HepG2 (cell line): Measurements from ENCODE around the gene MYL4. TPM values are rescaled to one million over a fixed set of nuclear protein-coding genes. Genes with fewer than 3 reads are reported as not detected.

Source experiments
- ATAC-seq: fragments of 200-7000 bp; cut with Tn5 transposase; 3 replicates; pipeline ENCODE4 v1.9.1; 2020; ENCODE audit warnings: mild to moderate bottlenecking, moderate library complexity
- BruUV-seq: library from RNA; stranded (reverse); fragments of 400-500 nt; replicated peaks from 2 replicates; lab custom pipeline; 2021; lab: Mats Ljungman, UMichigan
- CTCF ChIA-PET: fragments of 300-600 bp; formaldehyde crosslinking; extraction: SDS; loops from one replicate; lab custom pipeline; 2021; ENCODE audit warnings: low total read pairs, inconsistent platforms, low intra/inter-chr PET ratio; lab: Yijun Ruan, JAX
- POLR2A ChIA-PET: fragments of 350-600 bp; sonication (Branson Sonifier 250); formaldehyde crosslinking; loops from one replicate; lab custom pipeline; 2020; ENCODE audit warnings: antibody characterized with exemption, inconsistent platforms; lab: Yijun Ruan, JAX
- DNase-seq: peaks from one replicate; pipeline ENCODE4 v3.0.0-alpha.2; 2015; ENCODE audit warnings: low spot score
- FAIRE-seq: peaks from 3 replicates; lab custom pipeline; 2011; peaks lifted over from hg19 to GRCh38; lab: Jason Lieb, UNC
- H2AFZ ChIP-seq: one replicate; pipeline ENCODE4 v1.6.1; 2011; ENCODE audit warnings: low read length, inconsistent platforms
- H3K27ac ChIP-seq: fragments of 300-600 bp; 3 replicates; pipeline ENCODE4 v1.8.0; 2011; ENCODE audit warnings: mixed run types, mild to moderate bottlenecking, mixed read lengths, low read length, inconsistent platforms; ENCODE audit not compliant: insufficient read depth; ENCODE audit errors: extremely low read length
- H3K27me3 ChIP-seq, 2 experiments: fragments of 200-600 bp in 1 of 2; 2 replicates in 1 of 2; 3 replicates in 1 of 2; pipeline versions ENCODE4 v1.6.0 to v1.8.0; 2011; ENCODE audit warnings: low read length in 2 of 2, mild to moderate bottlenecking in 2 of 2, moderate library complexity in 2 of 2, inconsistent platforms in 1 of 2; ENCODE audit not compliant: insufficient read depth in 2 of 2, control insufficient read depth in 1 of 2
- H3K36me3 ChIP-seq, 2 experiments: fragments of 200-600 bp in 1 of 2; replicated peaks in 1 of 2; 2 replicates in 1 of 2; 3 replicates in 1 of 2; pipeline versions ENCODE4 v1.5.1 to v1.8.0; 2011; ENCODE audit warnings: low read length in 2 of 2, inconsistent platforms in 1 of 2; ENCODE audit not compliant: insufficient read depth in 2 of 2, control insufficient read depth in 1 of 2
- H3K4me1 ChIP-seq: 2 replicates; pipeline ENCODE4 v1.5.1; 2012; ENCODE audit warnings: low read length, inconsistent platforms; ENCODE audit not compliant: insufficient read depth
- H3K4me2 ChIP-seq: 2 replicates; pipeline ENCODE4 v1.6.0; 2011; ENCODE audit warnings: low read depth, low read length, inconsistent platforms
- H3K4me3 ChIP-seq, 3 experiments: fragments of 200-600 bp in 1 of 3; sonication (generic), shearing (Covaris generic) in 1 of 3; replicated peaks in 1 of 3; 2 replicates each; pipeline ENCODE4 v1.5.1; 2011 to 2016; ENCODE audit warnings: low read length in 3 of 3, inconsistent platforms in 2 of 3, low read depth in 2 of 3, mild to moderate bottlenecking in 2 of 3, control low read depth in 1 of 3, mixed read lengths in 1 of 3; ENCODE audit not compliant: insufficient read depth in 1 of 3
- H3K79me2 ChIP-seq: one replicate; pipeline ENCODE4 v1.6.1; 2011; ENCODE audit warnings: low read length, inconsistent platforms; ENCODE audit not compliant: insufficient read depth
- H3K9ac ChIP-seq: 2 replicates; pipeline ENCODE4 v1.6.0; 2011; ENCODE audit warnings: mild to moderate bottlenecking, low read depth, low read length, inconsistent platforms; ENCODE audit not compliant: insufficient read depth
- H3K9me3 ChIP-seq: 2 replicates; pipeline ENCODE4 v1.5.1; 2012; ENCODE audit warnings: mild to moderate bottlenecking, low read length
- H4K20me1 ChIP-seq: 2 replicates; pipeline ENCODE4 v1.6.0; 2011; ENCODE audit warnings: inconsistent platforms, mild to moderate bottlenecking, low read length, moderate library complexity; ENCODE audit not compliant: insufficient read depth
- ARNT2 ChIP-seq: sonication (generic); formaldehyde crosslinking; IDR thresholded peaks from 2 replicates; pipeline ENCODE4 v1.8.0; 2022; ENCODE audit warnings: mild to moderate bottlenecking, low read depth, missing genetic modification reagents, moderate library complexity
- CENPBD1 ChIP-seq: sonication (generic); formaldehyde crosslinking; IDR thresholded peaks from 2 replicates; pipeline ENCODE4 v1.8.0; 2022; ENCODE audit warnings: missing genetic modification reagents, low read depth, mild to moderate bottlenecking, borderline replicate concordance
- DRAP1 ChIP-seq: IDR thresholded peaks from 2 replicates; pipeline ENCODE4 v1.6.1; 2016; ENCODE audit warnings: missing genetic modification reagents, missing compliant biosample characterization
- FLYWCH1 ChIP-seq: sonication (generic); formaldehyde crosslinking; IDR thresholded peaks from 2 replicates; pipeline ENCODE4 v1.8.1; 2023; ENCODE audit warnings: mild to moderate bottlenecking, missing genetic modification reagents
- KDM2A ChIP-seq: sonication (generic); formaldehyde crosslinking; IDR thresholded peaks from 2 replicates; pipeline ENCODE4 v1.4.0; 2020; ENCODE audit warnings: low read depth, missing genetic modification reagents, borderline replicate concordance
- MBNL3 ChIP-seq: fragments of 250-450 bp; sonication (Bioruptor Pico); conservative IDR thresholded peaks from 2 replicates; pipeline ENCODE4 v1.8.0; 2022; ENCODE audit warnings: mild to moderate bottlenecking, inconsistent platforms
- MLLT10 ChIP-seq: sonication (generic); formaldehyde crosslinking; IDR thresholded peaks from 2 replicates; pipeline ENCODE4 v1.4.0; 2020; ENCODE audit warnings: missing genetic modification reagents
- MXD1 ChIP-seq: sonication (generic); formaldehyde crosslinking; IDR thresholded peaks from 2 replicates; pipeline ENCODE4 v1.4.0; 2020; ENCODE audit warnings: mild to moderate bottlenecking, missing genetic modification reagents
- NFYC ChIP-seq: IDR thresholded peaks from 2 replicates; pipeline ENCODE4 v1.6.1; 2016; ENCODE audit warnings: missing genetic modification reagents, missing compliant biosample characterization
- ZBTB20 ChIP-seq: sonication (generic); formaldehyde crosslinking; IDR thresholded peaks from 2 replicates; pipeline ENCODE4 v1.8.1; 2023; ENCODE audit warnings: missing genetic modification reagents, low read depth, mild to moderate bottlenecking, borderline replicate concordance
- ZNF235 ChIP-seq: sonication (generic); formaldehyde crosslinking; IDR thresholded peaks from 2 replicates; pipeline ENCODE4 v1.8.1; 2023; ENCODE audit warnings: mild to moderate bottlenecking, missing genetic modification reagents, borderline replicate concordance
- ZNF503 ChIP-seq: sonication (generic); formaldehyde crosslinking; IDR thresholded peaks from 2 replicates; pipeline ENCODE4 v1.4.0; 2020; ENCODE audit warnings: missing genetic modification reagents
- ZNF609 ChIP-seq: sonication (generic); formaldehyde crosslinking; IDR thresholded peaks from 2 replicates; pipeline ENCODE4 v1.4.0; 2020; ENCODE audit warnings: mild to moderate bottlenecking, missing genetic modification reagents, borderline replicate concordance
- ZSCAN29 ChIP-seq: sonication (generic); formaldehyde crosslinking; conservative IDR thresholded peaks from 2 replicates; pipeline ENCODE4 v1.4.0; 2020; ENCODE audit warnings: mild to moderate bottlenecking, missing genetic modification reagents
- WGBS: methylation state at CpG from one replicate; pipeline ENCODE4 v1.1.6; 2017; ENCODE audit warnings: low lambda C conversion rate; 5-methylcytosine and 5-hydroxymethylcytosine counted together
- in situ Hi-C: cut with HindIII; loops from 2 replicates; pipeline ENCODE4 v1.10.0; 2017; ENCODE audit warnings: low pct_unique_long_range_greater_than_20kb; ENCODE audit not compliant: extremely low pct_ligation_motif_present
- intact Hi-C: fragments of 100-400 bp; cut with micrococcal nuclease; formaldehyde crosslinking; loops from one replicate; pipeline ENCODE4 v1.10.0; 2022; ENCODE audit not compliant: unreplicated experiment
- polyA plus RNA-seq, 8 experiments: library from polyadenylated mRNA; depleted of rRNA in 3 of 8; stranded (reverse) in 7 of 8; unstranded in 1 of 8; fragments of >200 nt; fragmentation: Illumina TruSeq in 4 of 8; extraction: Trizol in 4 of 8; gene quantifications; 2 replicates each; pipeline versions ENCODE4 v1.2.1 to v1.2.3, GENCODE V29; 2011 to 2016; ENCODE audit warnings: low read depth in 4 of 8, missing spikeins in 1 of 8, mixed read lengths in 1 of 8; ENCODE audit not compliant: insufficient read depth in 1 of 8
- total RNA-seq, 5 experiments: library from RNA; depleted of rRNA; stranded (reverse); fragments of >200 nt; fragmentation: Illumina TruSeq; extraction: Trizol; gene quantifications; 2 replicates each; pipeline ENCODE4 v1.2.3, GENCODE V29; 2016; ENCODE audit warnings: low read depth in 1 of 5

The MYL4 gene
- total and polyA plus RNA-seq, 2 of the 13 experiments (the other 11 are each of a cell fraction or from before 2014, with no cell fraction given), result not detected

- ChIA-PET POLR2A (no interaction called here), CTCF (interaction anchor here (1.4 kb wide), 1 partner anchor 62 kb away, joined by 3 read pairs; no protein-coding TSS in a partner anchor)
- in situ Hi-C loops, result no loop called here
- H2AFZ ChIP-seq, result peak within 1 kb of the TSS; percentile 35
- no TSS peak for BruUV-seq
- peak; percentile 37 for DNase-seq
- no peaks in the 10 kb centered on the region for H3K79me2 ChIP-seq
- intact Hi-C loops, result loop anchor here (2.0 kb wide), 1 partner anchor 41 kb away; no protein-coding TSS in a partner anchor
- H3K27me3 ChIP-seq, result peaks cover 0 to 13% of the 10 kb centered on the region in 2 experiments; a peak in 4 of 5 replicates
- H3K9ac ChIP-seq, result no peak within 1 kb of the TSS
- peak within 1 kb of the TSS; percentile 86 for H3K4me2 ChIP-seq
- H3K4me1 ChIP-seq, result peaks cover 30% of the 10 kb centered on the region
- no peaks in the 10 kb centered on the region for H4K20me1 ChIP-seq
- WGBS, result 23% methylated on average over 43 of the region's 112 CpGs
- peak within 1 kb of the TSS; percentile 55 to 79 (median 65) for H3K4me3 ChIP-seq
- H3K9me3 ChIP-seq, result no peaks in the 10 kb centered on the region
- no peak for FAIRE-seq
- peak; percentile 96 for ATAC-seq
- no peaks in the 10 kb centered on the region for H3K36me3 ChIP-seq
- H3K27ac ChIP-seq, result peak within 1 kb of the TSS; percentile 19
- TF ChIP-seq KDM2A (CRISPR knock-in tag), result peak; percentile 52; the same call in 1 of the 2 replicates
- no peak for TF ChIP-seq MBNL3 (CRISPR knock-in tag)
- peak; percentile 25; the same call in 1 of the 2 replicates for TF ChIP-seq ARNT2 (CRISPR knock-in tag)
- TF ChIP-seq ZSCAN29, result 0 out of 2 replicates have a peak, but pooled peaks have one; percentile 40
- TF ChIP-seq ZNF609, result no peak
- 0 out of 2 replicates have a peak, but pooled peaks have one; percentile 30 for TF ChIP-seq ZBTB20
- TF ChIP-seq ZNF503 (CRISPR knock-in tag), result no peak
- TF ChIP-seq NFYC, result no peak
- no peak for TF ChIP-seq ZNF235 (CRISPR knock-in tag)
- no peak for TF ChIP-seq FLYWCH1 (CRISPR knock-in tag)
- 0 out of 2 replicates have a peak, but pooled peaks have one; percentile 39 for TF ChIP-seq MXD1 (CRISPR knock-in tag)
- TF ChIP-seq MLLT10 (CRISPR knock-in tag), result no peak
- TF ChIP-seq CENPBD1 (CRISPR knock-in tag), result no peak
- TF ChIP-seq DRAP1 (CRISPR knock-in tag), result no peak
Observed at GRCh38 chr17:47253541-47254402, 44.6 kb downstream of the MYL4 start, which contains the start of gene ITGB3. Gene ITGB3, plus strand, starts transcription at chr17:47253827. Its CDS starts 35 bp downstream, at chr17:47253862.
